ENCODE data around the gene ARHGEF40.

The ARHGEF40 gene

DNA sequence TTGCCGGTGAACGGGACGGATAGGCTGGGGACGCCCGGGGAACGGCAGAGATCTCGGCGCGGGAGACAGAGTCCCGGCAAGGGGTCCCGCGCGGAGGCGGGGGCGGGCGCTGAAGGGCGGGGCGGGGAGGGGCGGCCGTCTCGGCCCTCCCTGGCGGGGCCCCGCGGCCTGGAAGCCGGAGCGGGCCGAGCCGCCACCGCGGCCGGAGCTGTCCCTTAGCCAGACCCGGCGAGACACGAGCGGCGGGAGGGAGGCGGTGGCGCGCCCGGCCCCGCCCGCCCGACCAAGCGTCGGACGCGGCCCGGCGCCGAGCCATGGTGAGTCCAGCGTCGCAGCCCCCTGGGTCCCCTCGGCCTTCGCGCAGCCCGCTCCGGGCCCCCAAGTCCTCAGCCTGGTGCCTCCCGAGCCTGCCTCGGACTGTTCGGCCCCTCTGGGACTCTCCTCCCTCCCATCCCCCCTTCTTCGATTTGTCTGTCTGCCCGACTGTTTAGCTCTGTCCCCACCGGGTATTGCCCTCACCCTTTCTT, at the start of gene ARHGEF40:
ARHGEF40 (plus strand) TSS at position 222 of the 527 bp plus-strand sequence; CDS start at position 315, 93 bp downstream.
- DNase-seq, result no peak

DNA sequence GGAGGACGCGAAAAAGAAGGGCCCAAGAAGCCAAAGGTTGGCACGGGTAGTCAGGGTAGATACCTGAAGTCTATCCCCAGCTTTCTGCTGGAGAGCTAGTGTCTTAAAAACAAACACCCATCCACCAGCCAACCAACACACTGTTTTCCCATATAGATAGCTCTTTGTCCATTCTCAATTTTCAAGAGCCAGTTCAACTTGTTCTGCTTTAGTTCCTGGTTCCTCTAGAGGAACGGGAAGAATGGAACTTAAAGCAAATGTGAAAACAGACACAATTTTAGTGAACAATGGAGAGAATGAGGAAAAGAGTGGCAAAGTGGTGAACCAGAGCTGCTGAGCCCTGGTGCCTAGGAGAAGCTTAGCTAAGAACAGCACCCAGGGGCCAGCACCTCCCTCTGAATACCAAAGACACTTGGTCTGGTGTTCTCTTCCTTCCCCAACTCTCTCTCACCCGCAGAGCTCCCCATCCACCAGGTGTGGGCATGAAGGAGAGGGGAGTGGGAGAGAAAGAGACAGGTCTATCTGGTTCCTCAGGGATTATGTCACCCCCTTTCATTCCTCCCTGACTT, 49.0 kb upstream of the ARHGEF40 start:
- no peak for DNase-seq

DNA sequence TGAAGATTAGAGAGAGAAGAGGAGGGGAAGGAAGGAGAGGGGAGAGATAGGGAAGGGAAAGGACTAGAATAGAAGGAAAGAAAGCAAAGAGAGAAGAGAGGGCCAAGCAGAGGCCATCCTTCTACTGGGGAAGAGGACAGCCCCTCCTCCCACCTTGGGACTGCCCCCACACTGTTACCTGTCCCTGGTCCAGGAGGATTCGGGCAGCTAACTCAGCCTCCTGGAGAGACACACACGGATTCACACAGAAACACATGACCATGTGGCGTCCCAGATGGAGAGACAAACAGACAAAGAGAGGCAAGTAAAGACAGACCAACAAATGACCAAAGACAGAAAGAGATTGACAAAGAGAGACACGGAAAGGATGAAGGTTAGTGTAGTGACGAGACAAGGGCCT, 47.4 kb upstream of the ARHGEF40 start:
- DNase-seq, result no peak

DNA sequence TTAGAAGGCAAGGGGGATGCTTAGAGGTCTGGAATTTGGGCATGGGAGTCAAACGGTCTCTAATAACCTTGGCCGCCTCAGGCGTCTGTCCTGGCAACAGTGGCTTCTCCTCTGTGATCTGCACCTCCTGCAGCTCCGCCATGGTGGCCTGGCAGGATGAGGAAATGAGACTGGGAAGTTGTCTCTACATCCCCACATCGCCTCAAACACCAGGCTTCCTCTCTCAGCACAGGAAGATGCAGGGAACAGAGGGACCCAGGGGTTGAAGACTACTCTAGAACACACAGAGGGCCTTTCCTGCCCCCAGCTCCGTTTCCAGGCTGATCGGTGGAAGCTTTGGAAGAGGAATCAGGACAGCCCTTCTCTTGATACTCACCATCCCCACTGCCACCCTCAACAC, 46.9 kb upstream of the ARHGEF40 start:
- DNase-seq, result no peak

DNA sequence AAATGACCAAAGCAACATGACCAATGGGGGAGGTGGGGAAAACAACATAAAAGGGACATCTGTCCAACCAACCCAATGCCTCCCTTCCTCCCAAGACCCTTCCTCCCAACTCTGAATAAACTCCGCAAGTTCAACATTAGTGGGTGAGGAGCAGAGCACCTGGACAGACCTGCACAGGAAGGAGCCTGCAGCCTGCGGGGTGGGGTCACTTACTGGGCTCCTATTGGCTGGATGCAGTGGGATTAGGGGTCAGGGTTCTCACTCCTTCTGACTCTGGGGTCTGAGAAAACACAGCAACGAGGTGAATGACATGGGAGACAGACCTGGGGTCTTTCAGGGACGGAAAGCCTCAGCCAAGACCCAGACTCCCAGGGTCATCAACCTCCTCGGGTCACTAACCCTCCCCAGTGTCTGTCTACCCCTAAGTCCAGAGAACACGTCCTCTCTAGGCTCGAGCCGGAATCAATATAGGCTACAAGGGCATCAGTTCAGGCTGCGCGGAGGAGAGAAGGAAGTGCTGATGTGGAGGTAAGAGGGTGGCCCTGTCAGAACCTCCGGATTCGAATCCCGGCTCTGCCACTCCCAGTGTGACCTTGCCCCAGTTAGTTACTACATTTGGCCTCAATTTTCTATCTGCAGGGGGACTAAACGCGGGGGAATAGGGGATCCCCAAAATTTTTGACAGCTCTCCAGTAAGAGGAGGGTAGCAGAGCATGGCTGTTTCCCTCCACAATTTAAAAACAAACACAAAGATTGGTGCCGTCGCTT, 46.1 kb upstream of the ARHGEF40 start:
- no peak for DNase-seq

DNA sequence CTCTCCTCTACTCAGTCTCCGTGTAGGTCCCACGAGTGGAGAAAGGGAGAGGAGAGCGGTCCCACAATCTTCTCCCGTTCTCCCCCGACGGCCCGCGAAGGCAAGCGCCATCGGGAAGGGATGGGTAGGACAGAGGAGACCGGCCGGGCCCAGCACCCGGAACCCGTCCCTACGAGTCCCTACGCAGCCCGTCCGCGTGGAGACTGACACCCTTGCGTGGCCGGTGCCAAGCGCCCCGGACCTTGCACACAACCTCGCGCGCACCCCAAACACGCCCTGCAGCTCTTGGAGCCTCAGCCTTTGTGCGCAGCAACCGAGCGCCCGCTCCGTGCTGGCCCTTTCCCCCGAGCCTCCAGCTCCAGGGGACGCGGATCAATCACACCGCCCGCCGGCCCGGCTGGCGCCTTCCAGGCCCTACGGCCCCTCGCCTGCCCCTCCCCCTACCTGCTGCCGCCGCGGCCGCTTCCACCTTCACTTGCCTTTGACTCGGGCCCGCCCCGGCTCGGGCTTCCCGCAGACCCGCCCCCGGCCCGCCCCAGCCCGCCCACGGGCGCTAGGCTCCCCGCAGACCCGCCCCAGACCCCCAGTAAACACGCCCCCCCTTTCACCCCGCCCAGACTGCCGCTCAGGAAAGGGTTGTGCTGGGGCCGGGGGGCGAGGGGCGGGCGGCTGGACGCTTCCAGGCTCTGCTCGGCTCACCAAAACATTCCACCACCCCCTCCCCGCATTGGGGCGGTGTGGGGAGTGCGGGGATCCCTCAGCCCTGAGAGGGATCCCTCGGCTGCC, 45.3 kb upstream of the ARHGEF40 start, which contains the start of gene NDRG2:
NDRG2 (minus strand) TSS at position 477 of the 786 bp plus-strand sequence. CDS start 1,746 bp downstream, outside the sequence.
- peak; percentile 68 for DNase-seq

DNA sequence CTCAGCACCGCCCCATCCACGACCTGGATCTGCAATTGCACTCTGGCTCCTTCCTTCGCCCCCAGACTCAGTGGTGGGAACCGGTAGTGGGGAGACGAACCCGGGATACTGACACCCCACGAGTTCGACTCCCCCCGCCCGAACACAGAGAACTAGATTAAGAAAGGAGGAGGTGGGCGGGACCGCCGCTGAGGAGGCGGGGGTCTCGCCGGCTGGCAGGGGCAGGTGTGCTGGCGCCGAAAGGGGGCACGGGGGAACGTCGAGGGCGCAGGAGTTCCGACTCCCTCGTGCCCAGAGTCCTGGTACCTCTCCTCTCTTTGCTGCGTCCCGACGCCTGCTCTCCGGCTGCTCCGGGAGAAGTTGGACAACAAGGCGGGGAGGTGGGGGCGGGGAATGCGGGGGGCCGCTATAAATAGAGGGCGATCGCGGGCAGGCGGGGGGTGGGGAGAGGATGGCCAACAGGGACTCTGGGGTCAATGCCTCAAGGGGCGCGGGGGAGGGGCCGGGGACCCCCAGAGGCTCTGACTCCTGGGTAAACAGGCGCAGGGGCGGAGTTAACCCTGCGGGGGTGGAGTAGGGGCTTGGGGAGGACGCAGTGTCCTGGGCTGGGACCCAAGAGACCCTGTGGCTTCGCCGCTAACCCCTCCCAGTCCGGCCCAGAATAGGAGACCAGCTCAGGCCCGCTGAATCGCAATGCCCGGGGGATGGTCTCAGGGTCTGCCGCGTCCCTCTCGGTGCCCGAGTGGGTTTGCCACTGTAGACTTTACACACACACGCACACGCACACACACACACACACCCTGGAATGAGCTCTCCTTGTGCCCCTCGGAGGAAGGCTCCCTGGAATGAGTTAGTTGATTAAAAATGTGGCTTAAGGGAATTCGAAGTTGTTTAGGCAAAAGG, 44.5 kb upstream of the ARHGEF40 start:
- DNase-seq, result no peak

DNA sequence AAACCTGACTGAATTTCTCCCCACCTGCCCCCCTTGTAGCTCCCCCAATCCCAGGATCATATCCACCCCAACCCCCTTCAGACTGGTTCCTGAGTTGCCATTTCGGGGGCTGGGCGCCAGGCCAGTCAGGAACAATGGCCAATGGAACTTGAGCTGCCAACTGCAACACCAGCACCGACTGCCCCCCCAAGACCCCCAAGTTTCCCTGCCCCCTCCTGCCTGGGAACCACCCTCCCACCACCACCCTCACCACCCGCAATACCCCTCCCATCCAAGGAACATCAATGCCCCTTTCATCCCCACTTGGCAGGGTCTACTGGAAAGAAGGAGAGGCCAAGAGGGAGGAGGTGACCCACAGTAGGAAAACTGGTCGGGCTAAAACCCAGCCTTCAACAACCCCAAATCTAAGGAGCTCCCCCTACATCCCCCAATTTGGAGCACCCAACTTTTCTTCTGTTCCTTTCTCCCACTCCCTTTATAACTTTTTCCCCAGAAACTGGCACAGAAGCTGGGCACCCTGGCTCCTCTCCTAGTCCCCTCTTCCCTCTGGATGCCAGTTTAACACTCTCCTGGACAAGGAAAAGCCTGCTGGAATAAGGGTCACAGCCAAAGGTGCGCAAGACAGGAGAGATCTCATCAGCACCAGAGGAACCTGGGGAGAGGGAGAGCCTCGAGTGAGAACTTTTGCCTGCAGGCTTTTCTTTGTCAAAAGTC, 43.7 kb upstream of the ARHGEF40 start:
- no peak for DNase-seq

DNA sequence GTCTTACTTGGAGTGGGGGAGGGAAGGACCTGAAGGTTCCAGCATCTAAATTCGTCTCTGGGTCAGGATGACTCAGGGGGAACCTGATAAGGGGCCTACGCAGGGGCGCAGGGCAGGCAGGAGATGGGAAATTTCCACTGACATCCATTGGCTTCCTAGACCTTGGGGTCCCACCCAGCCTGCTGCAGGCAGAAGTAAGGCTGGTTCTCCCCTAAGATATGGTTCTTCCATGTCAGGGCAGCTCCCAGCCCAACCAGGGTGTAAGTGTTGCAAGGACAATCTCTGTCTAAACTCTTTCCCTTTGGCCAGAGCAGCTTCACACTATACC, 43.2 kb upstream of the ARHGEF40 start:
- DNase-seq, result no peak

DNA sequence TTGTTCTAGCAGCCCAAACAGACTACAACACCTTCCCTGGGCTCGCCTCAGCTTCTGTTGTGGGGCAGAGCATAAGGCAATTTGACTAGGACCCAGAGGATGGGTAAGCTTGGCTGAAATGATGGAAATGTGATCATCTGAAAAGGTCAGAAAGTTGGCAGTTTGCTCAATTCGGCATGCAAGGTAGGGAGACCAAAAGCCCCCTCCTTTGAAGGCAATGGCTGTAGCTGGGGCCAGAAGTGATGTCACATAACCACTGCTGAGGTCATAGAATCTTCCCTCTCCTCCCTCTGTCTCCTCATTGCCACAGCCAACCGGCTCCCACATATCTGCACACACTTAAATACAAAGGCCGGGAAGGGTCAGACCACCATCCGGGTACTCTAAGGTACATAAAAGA, 40.2 kb upstream of the ARHGEF40 start, which contains the start of gene TPPP2:
TPPP2 (plus strand) TSS at position 301 of the 400 bp plus-strand sequence. CDS start 365 bp downstream, outside the sequence.
- DNase-seq, result no peak

DNA sequence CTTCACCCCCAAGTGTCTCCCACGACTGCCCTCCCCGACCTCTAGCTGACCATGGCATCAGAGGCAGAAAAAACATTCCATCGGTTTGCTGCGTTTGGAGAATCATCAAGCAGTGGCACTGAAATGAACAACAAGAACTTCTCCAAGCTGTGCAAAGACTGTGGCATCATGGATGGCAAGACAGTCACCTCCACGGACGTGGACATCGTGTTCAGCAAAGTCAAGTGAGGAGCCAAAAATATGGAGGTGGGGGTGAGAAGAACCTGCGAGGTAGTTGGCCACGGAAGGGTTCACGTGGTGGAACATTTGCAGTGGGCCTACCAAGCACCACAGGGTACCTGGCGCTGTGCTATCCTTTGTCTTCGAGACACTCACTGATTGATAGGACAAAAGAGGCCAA, 39.6 kb upstream of the ARHGEF40 start:
- no peak for DNase-seq

DNA sequence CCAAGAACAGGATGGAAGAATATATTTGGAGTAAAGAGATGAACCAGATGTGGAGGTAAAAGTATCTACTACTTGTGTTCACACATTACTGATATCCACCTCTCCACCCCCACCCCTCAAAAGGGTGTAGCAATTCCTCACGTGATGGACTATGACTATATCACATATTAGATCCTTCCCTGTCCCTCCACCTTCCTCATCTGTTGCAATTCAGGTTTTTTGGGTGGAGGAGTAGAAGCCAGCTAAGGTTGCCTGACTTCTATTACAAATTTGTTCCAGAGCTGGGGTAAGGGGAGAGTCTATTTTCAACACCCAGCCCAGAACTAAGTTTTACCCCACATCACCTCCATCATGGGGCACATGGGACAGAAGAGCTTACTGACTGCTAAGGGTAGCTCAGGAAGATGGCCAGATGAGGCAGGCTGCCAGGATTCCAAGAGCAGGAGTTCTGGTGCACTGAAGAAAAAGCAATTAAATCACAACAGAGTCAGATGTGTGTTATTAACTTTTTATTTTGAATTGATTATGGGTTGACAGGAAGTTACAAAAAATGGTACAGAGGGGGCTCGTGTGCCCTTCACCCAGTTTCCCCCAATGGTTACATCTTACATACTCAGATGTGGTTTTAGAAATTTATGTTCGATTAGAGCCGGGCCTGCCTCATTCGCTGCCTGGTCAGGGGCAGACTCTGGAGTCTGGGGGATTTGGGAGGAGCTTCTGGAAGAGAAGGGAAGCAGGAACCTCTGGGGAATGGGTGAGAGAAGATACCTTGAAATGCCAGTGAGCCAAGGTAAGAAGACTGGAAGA, 37.6 kb upstream of the ARHGEF40 start:
- DNase-seq, result no peak

DNA sequence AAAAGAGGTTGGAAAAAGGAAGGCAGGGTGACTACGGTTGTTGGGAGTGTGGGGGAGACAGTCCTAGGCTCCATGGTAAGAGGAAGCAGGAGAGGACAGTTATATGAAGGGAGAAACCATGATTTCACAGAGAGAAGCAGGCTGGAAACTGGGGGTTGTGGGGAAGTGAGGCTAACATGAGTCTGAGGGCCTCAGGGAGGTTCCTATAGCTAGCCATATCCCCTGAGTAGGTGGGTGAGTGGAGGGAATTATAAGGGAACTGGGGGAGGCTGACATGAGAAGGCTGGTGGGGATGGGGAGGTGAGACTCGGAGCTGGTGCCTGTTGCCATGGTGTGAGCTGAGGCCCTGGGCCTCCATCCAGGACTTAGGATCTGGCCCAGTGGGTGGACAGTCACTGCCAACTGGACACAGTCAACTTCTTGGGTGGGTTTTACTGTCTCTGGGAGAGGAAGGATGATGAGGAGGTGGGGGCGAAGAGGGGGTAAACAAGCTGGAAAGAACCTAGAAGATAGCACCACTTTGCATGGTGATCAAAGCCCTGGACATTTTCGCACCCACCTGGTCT, 36.9 kb upstream of the ARHGEF40 start:
- DNase-seq, result no peak

DNA sequence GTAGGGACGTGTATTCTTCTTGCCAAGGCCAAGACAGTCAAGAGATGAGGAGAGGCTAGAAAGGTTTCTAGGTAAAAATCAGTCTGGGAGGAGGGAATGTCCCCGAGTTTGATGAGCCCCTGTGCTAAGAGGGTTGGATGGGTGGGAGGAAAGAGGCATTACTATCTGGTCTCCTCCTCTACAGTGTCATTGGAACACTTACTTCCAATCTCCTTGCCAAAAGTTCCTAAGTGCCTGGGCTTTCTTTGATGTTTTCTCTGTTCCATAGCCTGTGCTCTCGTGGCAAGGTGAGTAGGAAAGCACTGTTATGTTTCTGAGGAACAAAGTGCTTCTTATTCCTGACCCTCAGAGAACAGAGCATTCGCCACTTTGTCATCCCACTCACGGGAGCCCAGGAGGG, 35.4 kb upstream of the ARHGEF40 start, which contains the start of gene RNASE13:
RNASE13 (minus strand) TSS at position 101 of the 400 bp plus-strand sequence. CDS start 519 bp downstream, outside the sequence.
- no peak for DNase-seq

DNA sequence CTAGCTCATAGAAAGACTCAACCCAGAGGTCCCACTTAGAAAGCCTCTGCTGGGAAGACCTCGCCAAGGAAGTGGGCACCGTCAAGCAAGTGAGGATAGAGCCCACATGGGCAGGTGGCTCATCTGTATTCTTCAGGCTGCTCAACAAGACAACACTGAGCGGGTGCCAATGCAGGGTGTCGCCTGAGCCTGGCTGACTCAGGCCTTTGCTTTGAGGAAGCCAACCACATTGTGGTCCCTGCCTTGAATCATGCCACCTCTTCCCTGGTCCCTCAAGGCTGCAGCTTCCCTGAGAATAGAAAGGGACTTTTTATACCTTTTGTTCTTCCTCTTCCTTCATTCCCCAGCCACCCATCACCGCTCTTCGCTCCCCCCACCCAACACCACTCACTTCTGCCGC, 33.4 kb upstream of the ARHGEF40 start:
- DNase-seq, result no peak

DNA sequence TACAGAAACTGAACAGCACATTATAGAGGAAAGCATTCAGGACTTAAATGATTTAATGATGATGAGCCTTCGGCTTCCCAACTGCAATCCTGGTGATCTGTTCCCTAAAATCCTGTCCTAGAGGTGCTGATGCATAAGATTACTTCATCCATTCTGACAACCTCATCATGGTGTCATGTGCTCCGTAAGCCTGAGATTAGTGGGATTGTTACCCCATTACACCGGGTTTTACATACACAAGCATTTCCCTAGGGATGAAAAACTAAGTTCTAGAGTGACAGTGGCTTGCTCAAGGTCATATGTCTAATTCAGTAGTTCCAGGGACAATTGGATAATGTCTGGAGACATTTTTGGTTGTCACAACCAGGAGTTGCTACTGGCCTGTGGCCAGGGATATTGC, 32.9 kb upstream of the ARHGEF40 start:
- DNase-seq, result no peak

DNA sequence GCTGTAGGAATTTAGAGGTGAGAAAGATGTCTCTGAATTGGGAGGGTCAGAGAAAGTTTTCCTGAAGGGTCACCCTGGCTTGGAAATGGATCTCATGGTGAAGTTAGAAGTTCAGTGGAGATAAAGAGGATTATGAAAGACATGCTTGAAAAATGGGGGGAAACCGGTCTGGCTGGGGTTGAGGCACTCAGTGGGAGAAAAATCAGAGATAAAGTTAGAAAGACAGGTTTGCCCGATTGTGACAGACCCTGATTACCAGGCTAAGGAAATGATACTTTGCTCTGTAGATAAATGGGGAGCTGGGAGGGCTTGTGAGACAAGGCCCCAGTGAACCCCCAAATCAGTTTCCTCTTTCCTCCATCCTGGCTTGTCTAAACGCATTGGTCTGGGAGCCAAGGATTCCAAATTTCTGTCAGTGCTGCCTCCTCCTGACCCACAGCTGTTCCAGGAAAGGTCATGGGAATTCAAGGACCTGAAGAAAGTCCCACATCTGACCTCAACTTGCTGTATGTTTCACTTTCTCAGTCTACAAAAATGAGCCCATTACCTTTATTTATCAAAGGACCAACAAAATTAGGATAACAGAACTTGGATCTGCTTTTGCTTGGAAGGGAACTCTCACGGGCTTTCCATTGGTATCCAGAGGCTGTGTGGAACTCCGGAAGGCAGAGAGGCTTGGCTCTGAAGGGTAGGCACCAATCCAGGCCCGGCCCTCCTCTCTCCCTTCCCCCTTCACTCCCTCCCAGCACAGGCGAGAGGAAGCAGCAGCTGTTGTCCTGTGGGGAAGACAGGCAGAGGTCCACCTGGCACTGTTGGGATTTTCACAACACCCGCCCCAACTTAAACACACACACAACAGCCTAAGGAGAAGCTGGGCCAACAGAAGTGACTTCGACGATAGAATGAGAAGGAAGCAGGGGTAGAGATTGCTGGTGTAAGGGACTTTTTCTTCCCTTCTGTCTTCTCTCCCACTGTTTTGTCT, 31.4 kb upstream of the ARHGEF40 start:
- DNase-seq, result no peak

DNA sequence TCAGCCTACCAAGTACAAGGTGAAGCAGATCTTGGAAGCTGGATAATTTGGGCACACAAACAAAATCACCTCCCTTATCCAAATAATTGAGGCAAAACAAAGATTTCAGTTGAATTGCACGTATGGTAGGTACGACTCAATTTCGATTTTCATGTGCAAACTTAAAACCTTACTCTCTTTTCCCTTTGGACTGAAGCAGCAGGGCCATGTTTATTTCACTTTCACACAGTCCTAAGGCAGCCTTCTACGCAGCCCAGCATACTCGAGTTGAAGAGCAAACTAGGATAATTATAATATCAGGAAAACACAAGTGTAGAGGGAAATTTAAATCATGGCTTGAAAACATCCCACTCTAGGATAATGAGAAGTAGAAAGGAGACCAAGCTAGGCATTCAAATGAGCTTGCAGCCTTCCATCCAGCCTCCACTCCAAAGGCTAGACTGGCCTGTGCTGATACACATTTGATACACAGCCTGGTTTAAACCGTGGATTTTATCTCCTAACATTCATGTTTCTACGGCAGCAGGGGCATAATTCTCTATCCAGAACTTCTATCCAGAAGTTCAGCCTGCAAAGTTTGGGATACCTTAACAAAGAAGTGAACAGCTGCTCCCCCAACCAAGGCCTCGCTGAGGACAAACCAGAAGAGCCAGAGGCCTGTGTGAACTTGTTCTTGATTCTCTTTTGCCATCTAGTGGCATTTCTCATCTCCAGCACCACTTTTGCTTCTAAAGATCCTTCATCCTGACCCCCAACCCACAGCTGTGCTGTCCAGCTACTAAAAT, 30.3 kb upstream of the ARHGEF40 start:
- no peak for DNase-seq
